ENCODE data around the gene RPS6KL1.

Gene RPS6KL1

DNA sequence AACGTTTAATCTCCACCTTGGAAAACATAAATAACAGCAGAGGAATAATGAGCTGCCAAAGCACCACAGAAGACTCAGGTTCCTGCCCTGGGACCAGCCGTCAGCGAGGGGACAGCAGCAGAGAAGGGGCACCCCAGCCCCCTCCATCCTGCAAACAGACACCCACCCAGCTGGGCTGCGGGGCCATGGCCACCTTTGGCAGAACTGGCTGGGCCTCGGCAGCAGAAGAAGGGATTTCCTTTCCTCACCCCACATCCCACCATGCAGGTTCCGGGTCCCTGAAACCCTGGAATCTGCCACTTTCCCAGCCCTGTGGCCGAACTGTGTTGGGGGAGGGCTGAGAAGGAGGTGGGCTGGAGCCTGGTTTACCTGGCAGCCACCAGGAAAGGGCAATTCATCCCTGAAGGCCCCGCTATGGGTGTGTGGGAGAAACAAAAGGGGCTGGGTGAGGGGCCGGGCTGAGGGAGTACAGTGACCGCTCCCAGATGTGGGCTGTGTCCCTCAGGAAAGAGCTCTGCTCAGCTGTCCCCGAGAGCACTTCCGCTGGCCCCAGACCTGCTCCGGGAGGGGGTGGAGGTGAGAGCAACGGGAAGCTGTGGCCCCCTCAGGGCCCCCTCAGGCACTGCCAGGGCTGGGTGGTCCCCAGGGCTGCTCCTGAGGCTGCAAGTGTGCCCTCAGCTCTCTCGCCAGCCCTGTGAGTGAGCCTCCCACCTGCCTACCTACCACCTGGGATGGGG, 28.6 kb upstream of the RPS6KL1 start:
- H3K36me3 ChIP-seq (ENCODE audit: insufficient read depth, insufficient read length, low read length): peaks cover 8% of the 10 kb centered on the region
- TF ChIP-seq ZNF274 (IDR thresholded peaks at IDR 0.05; ENCODE audit: low read depth, low read length) (no peak), SUZ12 (IDR thresholded peaks at IDR 0.05; ENCODE audit: extremely low read depth, insufficient read depth, insufficient read length) (no peak), YY1 (IDR thresholded peaks at IDR 0.05; ENCODE audit: insufficient read depth, insufficient read length) (no peak)
- H3K4me1 ChIP-seq (ENCODE audit: insufficient read depth, insufficient read length): peaks cover 14% of the 10 kb centered on the region
- no peak for DNase-seq (ENCODE audit: low read depth, low spot score)
- peak overlapping the region; percentile 42 for H3K9ac ChIP-seq (ENCODE audit: insufficient read length, low read depth)
- H3K9me3 ChIP-seq (ENCODE audit: insufficient read depth, low read length): no peaks in the 10 kb centered on the region
- H3K4me3 ChIP-seq (ENCODE audit: insufficient read length, low read depth): no peak overlapping the region
- peaks cover 13% of the 10 kb centered on the region for H3K27me3 ChIP-seq (ENCODE audit: insufficient read depth, insufficient read length)

DNA sequence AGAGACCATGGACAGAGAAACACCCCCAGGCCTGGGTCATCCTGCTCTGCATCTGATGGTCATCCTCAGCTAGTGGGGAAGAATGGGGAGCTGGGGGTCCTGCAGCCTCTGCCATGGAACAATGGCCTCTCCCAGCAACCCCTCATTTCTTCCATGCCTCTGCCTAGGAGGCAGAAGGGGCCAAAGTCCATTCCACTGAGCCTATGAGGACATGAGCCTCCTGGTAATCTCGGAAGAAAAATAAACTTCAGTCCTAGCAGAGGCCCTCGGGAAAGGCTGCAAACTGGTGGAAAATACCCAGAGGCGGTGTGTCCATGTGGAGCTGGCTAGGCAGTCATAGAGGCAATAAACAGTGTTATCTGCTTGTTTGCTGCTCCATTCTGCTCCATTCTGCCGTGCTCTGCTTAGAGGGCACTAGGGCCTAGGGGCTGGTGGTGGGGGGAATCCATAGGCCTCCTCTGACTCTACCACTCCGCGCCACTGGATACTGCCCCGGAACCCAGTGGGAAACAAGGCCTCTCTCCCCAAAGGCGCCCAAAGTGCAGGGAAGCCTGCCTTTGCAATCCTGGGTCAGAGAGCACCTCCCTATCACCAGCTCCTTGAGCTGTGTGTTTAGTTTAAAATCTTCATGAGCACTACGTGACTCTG, 27.9 kb upstream of the RPS6KL1 start:
- Histone ChIP-seq H3K9me3 (ENCODE audit: insufficient read depth, low read length) (no peaks in the 10 kb centered on the region), H3K9ac (ENCODE audit: insufficient read length, low read depth) (no peak overlapping the region), H3K36me3 (ENCODE audit: insufficient read depth, insufficient read length, low read length) (peaks cover 8% of the 10 kb centered on the region), H3K4me1 (ENCODE audit: insufficient read depth, insufficient read length) (peaks cover 8% of the 10 kb centered on the region), H3K27me3 (ENCODE audit: insufficient read depth, insufficient read length) (peaks cover 6% of the 10 kb centered on the region), H3K4me3 (ENCODE audit: insufficient read length, low read depth) (no peak overlapping the region)
- no peak for DNase-seq (ENCODE audit: low read depth, low spot score)
- TF ChIP-seq SUZ12 (IDR thresholded peaks at IDR 0.05; ENCODE audit: extremely low read depth, insufficient read depth, insufficient read length) (no peak), ZNF274 (IDR thresholded peaks at IDR 0.05; ENCODE audit: low read depth, low read length) (no peak), YY1 (IDR thresholded peaks at IDR 0.05; ENCODE audit: insufficient read depth, insufficient read length) (no peak)

DNA sequence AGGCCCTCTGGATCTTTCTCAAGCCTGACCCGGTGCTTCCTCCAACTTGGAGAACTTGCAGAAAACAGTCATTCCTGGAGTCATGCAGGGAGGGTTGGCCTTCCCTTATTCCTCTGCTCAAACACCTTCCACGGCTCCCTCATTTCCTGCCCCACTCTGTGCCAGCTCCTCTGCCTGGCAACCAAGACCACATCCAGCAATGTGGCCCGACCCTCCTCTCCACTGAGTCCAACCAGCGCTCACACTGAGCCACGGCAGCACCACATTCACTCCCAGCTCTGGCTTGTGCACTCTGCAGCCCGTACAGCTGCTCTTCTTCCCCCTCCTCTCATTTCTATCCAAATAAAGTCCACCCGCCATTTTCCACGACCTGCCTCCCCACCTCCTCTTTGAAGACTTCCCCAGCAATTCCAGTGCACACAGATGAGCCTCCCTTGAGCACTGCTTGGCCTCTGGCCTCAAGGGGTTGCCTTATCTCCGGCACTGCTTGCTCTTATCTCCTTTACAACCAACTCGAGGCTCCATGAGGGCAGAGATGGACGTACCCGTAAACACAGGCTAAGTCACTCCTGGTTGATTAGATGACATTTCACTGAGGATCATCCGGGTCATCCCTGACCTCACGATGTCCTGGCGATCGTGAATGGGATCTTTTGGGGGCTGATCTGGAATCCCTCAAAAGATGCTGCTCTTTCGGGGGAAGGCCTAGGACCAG, 27.0 kb upstream of the RPS6KL1 start:
- peaks cover 2% of the 10 kb centered on the region for H3K27me3 ChIP-seq (ENCODE audit: insufficient read depth, insufficient read length)
- H3K9me3 ChIP-seq (ENCODE audit: insufficient read depth, low read length): no peaks in the 10 kb centered on the region
- no peak for DNase-seq (ENCODE audit: low read depth, low spot score)
- TF ChIP-seq ZNF274 (IDR thresholded peaks at IDR 0.05; ENCODE audit: low read depth, low read length): no peak
- TF ChIP-seq YY1 (IDR thresholded peaks at IDR 0.05; ENCODE audit: insufficient read depth, insufficient read length): no peak
- no peak for TF ChIP-seq SUZ12 (IDR thresholded peaks at IDR 0.05; ENCODE audit: extremely low read depth, insufficient read depth, insufficient read length)
- no peak overlapping the region for H3K9ac ChIP-seq (ENCODE audit: insufficient read length, low read depth)
- no peak overlapping the region for H3K4me3 ChIP-seq (ENCODE audit: insufficient read length, low read depth)
- peaks cover 8% of the 10 kb centered on the region for H3K36me3 ChIP-seq (ENCODE audit: insufficient read depth, insufficient read length, low read length)
- peaks cover 8% of the 10 kb centered on the region for H3K4me1 ChIP-seq (ENCODE audit: insufficient read depth, insufficient read length)

- Histone ChIP-seq H3K27me3 (ENCODE audit: insufficient read depth, insufficient read length) (no peaks in the 10 kb centered on the region), H3K9ac (ENCODE audit: insufficient read length, low read depth) (no peak overlapping the region), H3K9me3 (ENCODE audit: insufficient read depth, low read length) (no peaks in the 10 kb centered on the region), H3K36me3 (ENCODE audit: insufficient read depth, insufficient read length, low read length) (peaks cover 8% of the 10 kb centered on the region), H3K4me1 (ENCODE audit: insufficient read depth, insufficient read length) (peaks cover 8% of the 10 kb centered on the region), H3K4me3 (ENCODE audit: insufficient read length, low read depth) (no peak overlapping the region)
- no peak for TF ChIP-seq ZNF274 (IDR thresholded peaks at IDR 0.05; ENCODE audit: low read depth, low read length)
- no peak for TF ChIP-seq SUZ12 (IDR thresholded peaks at IDR 0.05; ENCODE audit: extremely low read depth, insufficient read depth, insufficient read length)
- no peak for TF ChIP-seq YY1 (IDR thresholded peaks at IDR 0.05; ENCODE audit: insufficient read depth, insufficient read length)
- DNase-seq (ENCODE audit: low read depth, low spot score): no peak
Observed at GRCh38 chr14:74949191-74949601, 26.1 kb upstream of the RPS6KL1 start.

- Histone ChIP-seq H3K4me3 (ENCODE audit: insufficient read length, low read depth) (no peak overlapping the region), H3K9ac (ENCODE audit: insufficient read length, low read depth) (no peak overlapping the region), H3K27me3 (ENCODE audit: insufficient read depth, insufficient read length) (no peaks in the 10 kb centered on the region), H3K36me3 (ENCODE audit: insufficient read depth, insufficient read length, low read length) (peaks cover 8% of the 10 kb centered on the region), H3K4me1 (ENCODE audit: insufficient read depth, insufficient read length) (peaks cover 4% of the 10 kb centered on the region), H3K9me3 (ENCODE audit: insufficient read depth, low read length) (no peaks in the 10 kb centered on the region)
- DNase-seq (ENCODE audit: low read depth, low spot score): no peak
- no peak for TF ChIP-seq SUZ12 (IDR thresholded peaks at IDR 0.05; ENCODE audit: extremely low read depth, insufficient read depth, insufficient read length)
- TF ChIP-seq YY1 (IDR thresholded peaks at IDR 0.05; ENCODE audit: insufficient read depth, insufficient read length): no peak
- TF ChIP-seq ZNF274 (IDR thresholded peaks at IDR 0.05; ENCODE audit: low read depth, low read length): no peak
Observed at GRCh38 chr14:74948228-74949175, 25.4 kb upstream of the RPS6KL1 start.

DNA sequence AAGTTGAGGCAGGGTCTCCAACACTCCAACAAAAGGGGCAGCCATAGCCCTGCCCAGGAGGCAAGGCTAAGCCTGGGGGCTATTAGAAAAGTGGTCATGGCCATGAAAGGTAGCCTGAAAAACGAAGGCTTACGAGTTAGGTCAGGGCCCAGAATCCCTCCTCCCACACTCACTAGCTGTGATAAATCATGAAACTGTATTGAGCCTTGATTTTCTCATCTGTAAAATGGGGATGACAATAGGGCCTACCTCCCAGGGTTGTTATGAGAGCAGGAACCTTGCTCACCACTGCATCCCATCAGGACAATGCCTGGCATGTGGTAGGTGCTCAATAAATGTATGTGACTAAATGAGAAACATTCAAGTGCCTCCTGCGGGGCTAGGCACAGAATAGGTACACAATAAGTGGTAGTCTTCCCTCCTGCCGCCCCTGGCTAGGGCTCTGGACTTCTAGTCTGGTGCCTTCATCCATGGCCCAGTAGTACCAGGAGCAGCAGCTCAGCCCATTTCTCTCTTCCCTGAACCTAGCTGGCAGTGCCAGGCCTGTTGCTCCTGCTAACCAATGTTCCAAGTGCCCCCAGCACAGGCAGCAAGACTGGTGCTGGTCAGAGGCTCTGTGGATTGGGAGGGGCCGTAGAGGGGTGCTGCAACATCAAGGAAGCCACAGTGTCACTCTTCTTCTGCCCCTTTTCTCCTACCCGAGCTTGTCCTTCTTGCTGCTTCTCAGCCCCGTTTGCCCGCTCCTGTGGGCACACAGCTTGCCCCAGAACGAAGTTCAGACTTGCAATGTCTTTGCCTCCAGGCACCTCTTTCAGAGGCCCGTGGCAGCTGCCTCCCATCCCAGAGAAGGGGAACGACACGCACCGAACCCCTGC, 24.5 kb upstream of the RPS6KL1 start:
- DNase-seq (ENCODE audit: low read depth, low spot score): no peak
- Histone ChIP-seq H3K4me3 (ENCODE audit: insufficient read length, low read depth) (no peak overlapping the region), H3K4me1 (ENCODE audit: insufficient read depth, insufficient read length) (peaks cover 3% of the 10 kb centered on the region), H3K9ac (ENCODE audit: insufficient read length, low read depth) (no peak overlapping the region), H3K27me3 (ENCODE audit: insufficient read depth, insufficient read length) (no peaks in the 10 kb centered on the region), H3K36me3 (ENCODE audit: insufficient read depth, insufficient read length, low read length) (peaks cover 8% of the 10 kb centered on the region), H3K9me3 (ENCODE audit: insufficient read depth, low read length) (no peaks in the 10 kb centered on the region)
- no peak for TF ChIP-seq YY1 (IDR thresholded peaks at IDR 0.05; ENCODE audit: insufficient read depth, insufficient read length)
- TF ChIP-seq SUZ12 (IDR thresholded peaks at IDR 0.05; ENCODE audit: extremely low read depth, insufficient read depth, insufficient read length): no peak
- TF ChIP-seq ZNF274 (IDR thresholded peaks at IDR 0.05; ENCODE audit: low read depth, low read length): no peak

Measured in NT2/D1 (cell line).